PFSK-1 (cell line): Measurements from ENCODE around the gene MAST3.

Experiments used
- POLR2AphosphoS5 ChIP-seq: IDR thresholded peaks from 2 replicates; pipeline ENCODE4 v1.6.1; 2012; ENCODE audit warnings: low read depth, mild to moderate bottlenecking, control low read depth, low read length, moderate library complexity
- REST ChIP-seq, 2 experiments: IDR thresholded peaks; 2 replicates each; pipeline versions ENCODE4 v1.6.1 to v1.8.0; 2011 to 2012; ENCODE audit warnings: low read depth in 2 of 2, low read length in 2 of 2, control low read depth in 1 of 2, inconsistent platforms in 1 of 2, mild to moderate bottlenecking in 1 of 2, moderate library complexity in 1 of 2; ENCODE audit not compliant: insufficient read depth in 1 of 2

GRCh38 chr19:18160971-18161635 lies 63.5 kb downstream of the MAST3 start:
- TF ChIP-seq POLR2AphosphoS5 = no peak
- no peak for TF ChIP-seq REST (IDR thresholded peaks at IDR 0.05; ENCODE audit: insufficient read depth in 1 of 2, low read depth in 2 of 2, low read length in 2 of 2)
